T-helper 1 cell treated with Interleukin-12 subunit alpha and Interleukin-12 subunit beta and Interleukin-4 antibody, amounts not matched to agents 30 μg/mL and 1 μg/mL, for 36 hours (primary cell): Measurements from ENCODE around the gene STH.
"Not testable (repeated sequence)": the region's sequence is repeated elsewhere in the genome, so short reads cannot be mapped to it uniquely, and the experiment has no call there.

ENCODE experiments used
- H3K27ac Mint-ChIP-seq: one replicate; pipeline ENCODE4 v1.8.0; 2021; ENCODE audit warnings: mild to moderate bottlenecking, mixed read lengths
- H3K27me3 Mint-ChIP-seq: one replicate; pipeline ENCODE4 v1.8.0; 2021; ENCODE audit warnings: low read depth, mixed read lengths
- H3K36me3 Mint-ChIP-seq: one replicate; pipeline ENCODE4 v1.8.0; 2021; ENCODE audit warnings: low read depth, mixed read lengths
- H3K4me1 Mint-ChIP-seq: one replicate; pipeline ENCODE4 v1.8.0; 2021; ENCODE audit warnings: low read depth, mixed read lengths
- H3K4me3 Mint-ChIP-seq: one replicate; pipeline ENCODE4 v1.8.0; 2021; ENCODE audit warnings: mild to moderate bottlenecking, moderate library complexity, mixed read lengths
- H3K9me3 Mint-ChIP-seq: one replicate; pipeline ENCODE4 v1.8.0; 2021; ENCODE audit warnings: mixed read lengths

The STH gene

GRCh38 chr17:46000292-46000691 lies 1.2 kb downstream of the STH start:
- H3K36me3 Mint-ChIP-seq: no peaks in the 10 kb centered on the region
- H3K27me3 Mint-ChIP-seq: peaks cover 3% of the 10 kb centered on the region
- no peak overlapping the region for H3K27ac Mint-ChIP-seq
- no peaks in the 10 kb centered on the region for H3K9me3 Mint-ChIP-seq
- H3K4me1 Mint-ChIP-seq: peaks cover 2% of the 10 kb centered on the region
- no peak overlapping the region for H3K4me3 Mint-ChIP-seq

GRCh38 chr17:46000757-46001156 lies 1.7 kb downstream of the STH start:
- no peak overlapping the region for H3K4me3 Mint-ChIP-seq
- H3K27ac Mint-ChIP-seq: no peak overlapping the region
- no peaks in the 10 kb centered on the region for H3K9me3 Mint-ChIP-seq
- peaks cover 2% of the 10 kb centered on the region for H3K4me1 Mint-ChIP-seq
- H3K27me3 Mint-ChIP-seq: peaks cover 3% of the 10 kb centered on the region
- H3K36me3 Mint-ChIP-seq: no peaks in the 10 kb centered on the region

- H3K4me1 Mint-ChIP-seq: peaks cover 2% of the 10 kb centered on the region
- H3K36me3 Mint-ChIP-seq: no peaks in the 10 kb centered on the region
- no peaks in the 10 kb centered on the region for H3K9me3 Mint-ChIP-seq
- peaks cover 3% of the 10 kb centered on the region for H3K27me3 Mint-ChIP-seq
- H3K27ac Mint-ChIP-seq: no peak overlapping the region
- no peak overlapping the region for H3K4me3 Mint-ChIP-seq
These were observed 2.6 kb downstream of the STH start for GRCh38 chr17:46001390-46002310.

GRCh38 chr17:46002311-46002972 lies 3.4 kb downstream of the STH start:
- Mint-ChIP-seq H3K27ac (no peak overlapping the region), H3K27me3 (peaks cover 3% of the 10 kb centered on the region), H3K4me1 (peaks cover 2% of the 10 kb centered on the region), H3K36me3 (no peaks in the 10 kb centered on the region), H3K9me3 (no peaks in the 10 kb centered on the region), H3K4me3 (no peak overlapping the region)

- H3K36me3 Mint-ChIP-seq: no peaks in the 10 kb centered on the region
- H3K4me3 Mint-ChIP-seq: no peak overlapping the region
- H3K27me3 Mint-ChIP-seq: peaks cover 3% of the 10 kb centered on the region
- no peaks in the 10 kb centered on the region for H3K9me3 Mint-ChIP-seq
- H3K4me1 Mint-ChIP-seq: peaks cover 2% of the 10 kb centered on the region
- no peak overlapping the region for H3K27ac Mint-ChIP-seq
These were observed 3.9 kb downstream of the STH start for GRCh38 chr17:46002973-46003316.

- Mint-ChIP-seq H3K27ac (no peak overlapping the region), H3K4me1 (peaks cover 2% of the 10 kb centered on the region), H3K36me3 (no peaks in the 10 kb centered on the region), H3K9me3 (no peaks in the 10 kb centered on the region), H3K4me3 (no peak overlapping the region), H3K27me3 (peaks cover 3% of the 10 kb centered on the region)
These were observed 5.1 kb downstream of the STH start for GRCh38 chr17:46003907-46004748.

- H3K27ac Mint-ChIP-seq, H3K4me3 Mint-ChIP-seq, H3K9me3 Mint-ChIP-seq, H3K36me3 Mint-ChIP-seq, H3K27me3 Mint-ChIP-seq, H3K4me1 Mint-ChIP-seq: not testable (repeated sequence)
These were observed 7.0 kb downstream of the STH start for GRCh38 chr17:46006082-46006481.

GRCh38 chr17:46007461-46007965 lies 8.5 kb downstream of the STH start:
- H3K36me3 Mint-ChIP-seq: no peaks in the 10 kb centered on the region
- H3K4me3 Mint-ChIP-seq: no peak overlapping the region
- no peak overlapping the region for H3K27ac Mint-ChIP-seq
- H3K9me3 Mint-ChIP-seq: no peaks in the 10 kb centered on the region
- peaks cover 2% of the 10 kb centered on the region for H3K4me1 Mint-ChIP-seq
- no peaks in the 10 kb centered on the region for H3K27me3 Mint-ChIP-seq

GRCh38 chr17:46008591-46008990 lies 9.5 kb downstream of the STH start:
- no peak overlapping the region for H3K27ac Mint-ChIP-seq
- H3K9me3 Mint-ChIP-seq: no peaks in the 10 kb centered on the region
- H3K27me3 Mint-ChIP-seq: no peaks in the 10 kb centered on the region
- no peaks in the 10 kb centered on the region for H3K4me1 Mint-ChIP-seq
- no peak overlapping the region for H3K4me3 Mint-ChIP-seq
- H3K36me3 Mint-ChIP-seq: no peaks in the 10 kb centered on the region

GRCh38 chr17:46009681-46010596 lies 10.9 kb downstream of the STH start:
- Mint-ChIP-seq H3K9me3 (no peaks in the 10 kb centered on the region), H3K36me3 (no peaks in the 10 kb centered on the region), H3K4me1 (no peaks in the 10 kb centered on the region), H3K4me3 (no peak overlapping the region), H3K27me3 (no peaks in the 10 kb centered on the region), H3K27ac (no peak overlapping the region)

GRCh38 chr17:46010597-46011186 lies 11.6 kb downstream of the STH start:
- no peak overlapping the region for H3K4me3 Mint-ChIP-seq
- H3K27ac Mint-ChIP-seq: no peak overlapping the region
- no peaks in the 10 kb centered on the region for H3K9me3 Mint-ChIP-seq
- H3K4me1 Mint-ChIP-seq: no peaks in the 10 kb centered on the region
- H3K27me3 Mint-ChIP-seq: no peaks in the 10 kb centered on the region
- no peaks in the 10 kb centered on the region for H3K36me3 Mint-ChIP-seq

- no peaks in the 10 kb centered on the region for H3K9me3 Mint-ChIP-seq
- no peak overlapping the region for H3K4me3 Mint-ChIP-seq
- H3K27me3 Mint-ChIP-seq: no peaks in the 10 kb centered on the region
- H3K27ac Mint-ChIP-seq: no peak overlapping the region
- H3K4me1 Mint-ChIP-seq: no peaks in the 10 kb centered on the region
- no peaks in the 10 kb centered on the region for H3K36me3 Mint-ChIP-seq
These were observed 12.9 kb downstream of the STH start for GRCh38 chr17:46011711-46012505.
